K562 (cell line): ENCODE data around the gene ARMC6. TPM values are rescaled to one million over a fixed set of nuclear protein-coding genes. Genes with fewer than 3 reads are reported as not detected.

Source experiments
- ERF ChIP-seq: fragments of 450-650 bp; formaldehyde crosslinking; IDR thresholded peaks from 2 replicates; pipeline ENCODE4 v1.4.0; 2020; ENCODE audit warnings: mild to moderate bottlenecking, mixed read lengths
- FUS ChIP-seq: fragments of 200-400 bp; formaldehyde crosslinking; optimal IDR thresholded peaks from 2 replicates; pipeline ENCODE3; 2017; ENCODE audit warnings: low read depth, low read length
- HCFC1 ChIP-seq: IDR thresholded peaks from 2 replicates; pipeline ENCODE4 v1.6.1; 2012; ENCODE audit warnings: low read depth, low read length, improper control_type of control experiment
- NEUROD1 ChIP-seq: fragments of 150-350 bp; IDR thresholded peaks from 2 replicates; pipeline ENCODE4 v1.6.1; 2014; ENCODE audit warnings: borderline replicate concordance, low read length, low read depth; ENCODE audit not compliant: partially characterized antibody
- PYGO2 ChIP-seq: fragments of 450-650 bp; IDR thresholded peaks from 2 replicates; pipeline ENCODE4 v1.6.1; 2016; ENCODE audit warnings: mild to moderate bottlenecking, missing genetic modification characterization, moderate library complexity, missing compliant biosample characterization
- TBP ChIP-seq: optimal IDR thresholded peaks from 2 replicates; pipeline ENCODE3; 2011; ENCODE audit warnings: low read depth, low read length, improper control_type of control experiment
- ZBTB8A ChIP-seq: fragments of 450-650 bp; IDR thresholded peaks from 2 replicates; pipeline ENCODE4 v1.6.1; 2018; ENCODE audit warnings: mild to moderate bottlenecking, moderate library complexity; ENCODE audit not compliant: partially characterized antibody
- ZC3H8 ChIP-seq: fragments of 450-650 bp; IDR thresholded peaks from 2 replicates; pipeline ENCODE4 v1.6.1; 2017
- ZNF146 ChIP-seq: IDR thresholded peaks from one replicate; pipeline ENCODE4 v1.6.1; 2018; ENCODE audit warnings: missing compliant biosample characterization; ENCODE audit not compliant: unreplicated experiment
- ZNF311 ChIP-seq: fragments of 250-450 bp; sonication (Bioruptor Pico); IDR thresholded peaks from 2 replicates; pipeline ENCODE4 v1.4.0; 2020; ENCODE audit warnings: mild to moderate bottlenecking, moderate library complexity
- ZNF445 ChIP-seq: fragments of 250-450 bp; sonication (Bioruptor Pico); IDR thresholded peaks from 2 replicates; pipeline ENCODE4 v1.4.0; 2020; ENCODE audit warnings: low read depth, mild to moderate bottlenecking, moderate library complexity
- polyA plus RNA-seq, 8 experiments: library from polyadenylated mRNA; depleted of rRNA in 4 of 8; stranded (reverse) in 5 of 8; unstranded in 3 of 8; fragments of >200 nt; fragmentation: Nextera tagmentation in 2 of 8; fragmentation: Illumina TruSeq in 1 of 8; extraction: Ambion mirVana in 2 of 8; extraction: Trizol in 1 of 8; gene quantifications; 2 replicates each; pipeline versions ENCODE4 v1.2.1 to v1.2.3, GENCODE V29; 2011 to 2014; ENCODE audit warnings: inconsistent platforms in 1 of 8, missing spikeins in 1 of 8
- total RNA-seq, 7 experiments: library from RNA; depleted of rRNA in 6 of 7; stranded (reverse); fragments of >200 nt in 6 of 7; fragmentation: Illumina TruSeq in 2 of 7; extraction: Trizol in 2 of 7; gene quantifications; 2 replicates each; pipeline versions ENCODE4 v1.2.1 to v1.2.3, GENCODE V29; 2011 to 2021; ENCODE audit warnings: low replicate concordance in 1 of 7
- TF ChIP-seq, protein P1 (sequence below): IDR thresholded peaks from 3 replicates; pipeline ENCODE4 v1.6.1; 2011; ENCODE audit warnings: borderline replicate concordance, mild to moderate bottlenecking; ENCODE audit not compliant: insufficient read length, insufficient read depth
- TF ChIP-seq, protein P2 (sequence below): sonication (generic); formaldehyde crosslinking; IDR thresholded peaks from 2 replicates; pipeline ENCODE4 v1.8.1; 2022; ENCODE audit warnings: missing genetic modification reagents
- TF ChIP-seq, protein P3 (sequence below): fragments of 450-650 bp; IDR thresholded peaks from 2 replicates; pipeline ENCODE4 v1.6.1; 2016; ENCODE audit warnings: low read depth, mild to moderate bottlenecking, moderate library complexity
- TF ChIP-seq, protein P4 (sequence below), 2 experiments: IDR thresholded peaks; 2 replicates each; pipeline ENCODE4 v1.6.1; 2012; ENCODE audit warnings: improper control_type of control experiment in 2 of 2, low read depth in 2 of 2, low read length in 2 of 2, borderline replicate concordance in 1 of 2
- TF ChIP-seq, protein P5 (sequence below): sonication (generic); formaldehyde crosslinking; IDR thresholded peaks from 2 replicates; pipeline ENCODE4 v1.8.1; 2023; ENCODE audit warnings: missing genetic modification reagents, mild to moderate bottlenecking, borderline replicate concordance

ARMC6 gene
- total and polyA plus RNA-seq, 9 of the 15 experiments (the other 6 are each of a cell fraction or from before 2014, with no cell fraction given), result 2.1 to 93.4 (median 63.6) TPM

DNA sequence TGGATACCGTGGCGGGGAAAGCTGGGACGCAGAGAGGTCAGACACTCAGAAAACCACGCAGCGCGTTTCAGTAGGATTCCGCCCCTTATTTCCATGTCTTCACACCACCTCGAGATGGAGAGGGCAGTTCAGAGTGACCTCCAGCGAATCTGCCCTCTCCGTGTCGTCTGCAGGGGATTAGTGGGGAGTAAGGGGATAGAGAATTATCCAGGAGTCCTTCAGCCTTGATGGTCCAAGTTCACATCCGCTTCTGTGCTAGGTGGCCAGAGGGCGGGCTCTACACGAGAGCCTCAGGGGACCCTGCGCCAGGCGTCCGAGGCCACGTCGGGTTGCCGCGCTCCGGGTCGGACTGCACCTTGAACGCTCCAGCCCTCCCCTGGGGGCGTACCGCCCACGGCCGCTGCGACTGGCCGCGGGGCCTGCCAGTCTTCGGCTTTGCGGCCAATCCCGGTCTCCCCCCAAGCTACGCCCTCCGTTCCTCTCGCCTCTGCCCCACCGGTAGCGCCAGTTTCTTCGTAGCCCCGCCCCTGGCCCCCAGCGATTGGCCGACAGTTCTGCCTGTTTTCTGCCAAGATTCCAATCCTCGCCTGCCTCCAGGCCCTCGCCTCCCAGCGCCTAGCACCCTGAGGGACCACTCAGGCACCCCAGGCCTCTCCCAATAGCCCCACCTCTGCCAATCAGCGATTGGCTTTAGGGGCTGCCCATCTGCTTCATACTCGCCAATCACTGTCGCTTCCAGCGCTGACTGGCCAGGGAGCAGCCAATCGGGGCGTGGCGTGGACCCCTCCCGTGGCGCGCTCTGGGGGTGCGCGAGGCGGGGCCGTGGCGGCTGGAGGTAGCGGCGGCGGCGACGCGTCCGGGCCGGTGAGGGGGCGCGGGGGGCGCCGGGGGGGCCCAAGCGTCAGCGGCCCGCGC is 30.0 kb downstream of the ARMC6 start, which contains the start of gene SLC25A42 (continued):
- TF ChIP-seq, protein P1, sequence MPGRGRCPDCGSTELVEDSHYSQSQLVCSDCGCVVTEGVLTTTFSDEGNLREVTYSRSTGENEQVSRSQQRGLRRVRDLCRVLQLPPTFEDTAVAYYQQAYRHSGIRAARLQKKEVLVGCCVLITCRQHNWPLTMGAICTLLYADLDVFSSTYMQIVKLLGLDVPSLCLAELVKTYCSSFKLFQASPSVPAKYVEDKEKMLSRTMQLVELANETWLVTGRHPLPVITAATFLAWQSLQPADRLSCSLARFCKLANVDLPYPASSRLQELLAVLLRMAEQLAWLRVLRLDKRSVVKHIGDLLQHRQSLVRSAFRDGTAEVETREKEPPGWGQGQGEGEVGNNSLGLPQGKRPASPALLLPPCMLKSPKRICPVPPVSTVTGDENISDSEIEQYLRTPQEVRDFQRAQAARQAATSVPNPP, result no peak
- TF ChIP-seq FUS (no peak), ZC3H8 (no peak), ZNF311 (no peak), ZNF445 (no peak), TBP (peak; percentile 47), PYGO2 (tag) (no peak), ERF (CRISPR knock-in tag) (no peak), ZBTB8A (no peak), HCFC1 (no peak), ZNF146 (CRISPR knock-in tag) (no peak), NEUROD1 (peak; percentile 98)
- TF ChIP-seq, protein P2, sequence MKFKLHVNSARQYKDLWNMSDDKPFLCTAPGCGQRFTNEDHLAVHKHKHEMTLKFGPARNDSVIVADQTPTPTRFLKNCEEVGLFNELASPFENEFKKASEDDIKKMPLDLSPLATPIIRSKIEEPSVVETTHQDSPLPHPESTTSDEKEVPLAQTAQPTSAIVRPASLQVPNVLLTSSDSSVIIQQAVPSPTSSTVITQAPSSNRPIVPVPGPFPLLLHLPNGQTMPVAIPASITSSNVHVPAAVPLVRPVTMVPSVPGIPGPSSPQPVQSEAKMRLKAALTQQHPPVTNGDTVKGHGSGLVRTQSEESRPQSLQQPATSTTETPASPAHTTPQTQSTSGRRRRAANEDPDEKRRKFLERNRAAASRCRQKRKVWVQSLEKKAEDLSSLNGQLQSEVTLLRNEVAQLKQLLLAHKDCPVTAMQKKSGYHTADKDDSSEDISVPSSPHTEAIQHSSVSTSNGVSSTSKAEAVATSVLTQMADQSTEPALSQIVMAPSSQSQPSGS, result no peak
- TF ChIP-seq, protein P3, sequence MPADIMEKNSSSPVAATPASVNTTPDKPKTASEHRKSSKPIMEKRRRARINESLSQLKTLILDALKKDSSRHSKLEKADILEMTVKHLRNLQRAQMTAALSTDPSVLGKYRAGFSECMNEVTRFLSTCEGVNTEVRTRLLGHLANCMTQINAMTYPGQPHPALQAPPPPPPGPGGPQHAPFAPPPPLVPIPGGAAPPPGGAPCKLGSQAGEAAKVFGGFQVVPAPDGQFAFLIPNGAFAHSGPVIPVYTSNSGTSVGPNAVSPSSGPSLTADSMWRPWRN, result no peak
- TF ChIP-seq, protein P4, sequence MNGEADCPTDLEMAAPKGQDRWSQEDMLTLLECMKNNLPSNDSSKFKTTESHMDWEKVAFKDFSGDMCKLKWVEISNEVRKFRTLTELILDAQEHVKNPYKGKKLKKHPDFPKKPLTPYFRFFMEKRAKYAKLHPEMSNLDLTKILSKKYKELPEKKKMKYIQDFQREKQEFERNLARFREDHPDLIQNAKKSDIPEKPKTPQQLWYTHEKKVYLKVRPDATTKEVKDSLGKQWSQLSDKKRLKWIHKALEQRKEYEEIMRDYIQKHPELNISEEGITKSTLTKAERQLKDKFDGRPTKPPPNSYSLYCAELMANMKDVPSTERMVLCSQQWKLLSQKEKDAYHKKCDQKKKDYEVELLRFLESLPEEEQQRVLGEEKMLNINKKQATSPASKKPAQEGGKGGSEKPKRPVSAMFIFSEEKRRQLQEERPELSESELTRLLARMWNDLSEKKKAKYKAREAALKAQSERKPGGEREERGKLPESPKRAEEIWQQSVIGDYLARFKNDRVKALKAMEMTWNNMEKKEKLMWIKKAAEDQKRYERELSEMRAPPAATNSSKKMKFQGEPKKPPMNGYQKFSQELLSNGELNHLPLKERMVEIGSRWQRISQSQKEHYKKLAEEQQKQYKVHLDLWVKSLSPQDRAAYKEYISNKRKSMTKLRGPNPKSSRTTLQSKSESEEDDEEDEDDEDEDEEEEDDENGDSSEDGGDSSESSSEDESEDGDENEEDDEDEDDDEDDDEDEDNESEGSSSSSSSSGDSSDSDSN (IDR thresholded peaks at IDR 0.05; ENCODE audit: borderline replicate concordance in 1 of 2, low read depth in 2 of 2, low read length in 2 of 2), result 0 out of 4 replicates have a peak, but pooled peaks of 1 of the 2 experiments have one; percentile 15
- TF ChIP-seq, protein P5, sequence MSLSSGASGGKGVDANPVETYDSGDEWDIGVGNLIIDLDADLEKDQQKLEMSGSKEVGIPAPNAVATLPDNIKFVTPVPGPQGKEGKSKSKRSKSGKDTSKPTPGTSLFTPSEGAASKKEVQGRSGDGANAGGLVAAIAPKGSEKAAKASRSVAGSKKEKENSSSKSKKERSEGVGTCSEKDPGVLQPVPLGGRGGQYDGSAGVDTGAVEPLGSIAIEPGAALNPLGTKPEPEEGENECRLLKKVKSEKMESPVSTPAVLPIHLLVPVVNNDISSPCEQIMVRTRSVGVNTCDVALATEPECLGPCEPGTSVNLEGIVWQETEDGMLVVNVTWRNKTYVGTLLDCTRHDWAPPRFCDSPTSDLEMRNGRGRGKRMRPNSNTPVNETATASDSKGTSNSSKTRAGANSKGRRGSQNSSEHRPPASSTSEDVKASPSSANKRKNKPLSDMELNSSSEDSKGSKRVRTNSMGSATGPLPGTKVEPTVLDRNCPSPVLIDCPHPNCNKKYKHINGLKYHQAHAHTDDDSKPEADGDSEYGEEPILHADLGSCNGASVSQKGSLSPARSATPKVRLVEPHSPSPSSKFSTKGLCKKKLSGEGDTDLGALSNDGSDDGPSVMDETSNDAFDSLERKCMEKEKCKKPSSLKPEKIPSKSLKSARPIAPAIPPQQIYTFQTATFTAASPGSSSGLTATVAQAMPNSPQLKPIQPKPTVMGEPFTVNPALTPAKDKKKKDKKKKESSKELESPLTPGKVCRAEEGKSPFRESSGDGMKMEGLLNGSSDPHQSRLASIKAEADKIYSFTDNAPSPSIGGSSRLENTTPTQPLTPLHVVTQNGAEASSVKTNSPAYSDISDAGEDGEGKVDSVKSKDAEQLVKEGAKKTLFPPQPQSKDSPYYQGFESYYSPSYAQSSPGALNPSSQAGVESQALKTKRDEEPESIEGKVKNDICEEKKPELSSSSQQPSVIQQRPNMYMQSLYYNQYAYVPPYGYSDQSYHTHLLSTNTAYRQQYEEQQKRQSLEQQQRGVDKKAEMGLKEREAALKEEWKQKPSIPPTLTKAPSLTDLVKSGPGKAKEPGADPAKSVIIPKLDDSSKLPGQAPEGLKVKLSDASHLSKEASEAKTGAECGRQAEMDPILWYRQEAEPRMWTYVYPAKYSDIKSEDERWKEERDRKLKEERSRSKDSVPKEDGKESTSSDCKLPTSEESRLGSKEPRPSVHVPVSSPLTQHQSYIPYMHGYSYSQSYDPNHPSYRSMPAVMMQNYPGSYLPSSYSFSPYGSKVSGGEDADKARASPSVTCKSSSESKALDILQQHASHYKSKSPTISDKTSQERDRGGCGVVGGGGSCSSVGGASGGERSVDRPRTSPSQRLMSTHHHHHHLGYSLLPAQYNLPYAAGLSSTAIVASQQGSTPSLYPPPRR, result no peak
